GM18858 (cell line): ENCODE measurements around the gene FOXK1.

ENCODE experiments used
- ATAC-seq: cut with Tn5 transposase; IDR thresholded peaks from one replicate; pipeline ENCODE4 v1.9.1; 2021; ENCODE audit not compliant: unreplicated experiment

The FOXK1 gene

DNA sequence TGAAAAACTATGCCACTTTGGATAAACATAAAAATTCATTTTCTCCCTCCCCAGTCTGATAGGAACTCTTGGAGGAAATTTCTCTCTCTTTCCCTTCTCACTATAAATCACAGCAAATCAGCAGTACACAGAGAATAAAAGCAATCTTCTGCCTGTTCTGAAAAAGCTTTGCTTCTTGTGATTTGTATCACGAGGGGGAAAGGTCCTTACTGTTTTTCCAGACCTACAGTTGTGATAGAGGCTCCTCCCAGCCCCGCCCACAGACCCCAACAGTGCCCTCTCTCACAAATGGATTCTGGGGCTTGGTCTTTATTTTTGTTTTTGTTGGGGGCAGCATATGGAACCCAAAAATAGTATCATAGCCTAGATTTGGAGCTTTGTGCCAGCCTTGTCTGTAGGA, 12.2 kb downstream of the FOXK1 start:
- no peak for ATAC-seq

DNA sequence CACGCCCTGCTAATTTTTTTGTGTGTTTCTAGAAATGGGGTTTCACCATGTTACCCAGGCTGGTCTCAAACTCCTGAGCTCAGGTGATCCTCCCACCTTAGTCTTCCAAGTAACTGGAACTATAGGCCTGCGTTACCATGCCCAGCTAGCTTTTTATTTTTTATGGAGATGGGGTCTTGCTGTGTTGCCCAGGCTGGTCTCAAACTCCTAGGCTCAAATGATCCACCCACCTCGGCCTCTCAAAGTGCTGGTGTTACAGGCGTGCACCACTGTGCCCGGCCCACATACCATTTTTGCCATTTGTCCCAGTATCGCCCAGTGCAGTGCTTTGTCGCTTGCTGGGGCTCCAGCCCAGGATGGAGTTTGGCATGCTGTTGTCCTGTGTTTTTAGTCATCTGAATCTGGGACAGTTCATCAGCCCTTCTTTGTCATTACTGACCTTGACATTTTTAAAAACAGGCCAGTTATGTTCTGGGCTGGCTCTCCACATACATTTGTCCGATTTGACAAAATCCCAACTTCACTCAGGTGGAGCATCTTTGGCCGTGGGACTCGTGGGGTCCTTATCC, 16.7 kb downstream of the FOXK1 start:
- ATAC-seq: no peak

DNA sequence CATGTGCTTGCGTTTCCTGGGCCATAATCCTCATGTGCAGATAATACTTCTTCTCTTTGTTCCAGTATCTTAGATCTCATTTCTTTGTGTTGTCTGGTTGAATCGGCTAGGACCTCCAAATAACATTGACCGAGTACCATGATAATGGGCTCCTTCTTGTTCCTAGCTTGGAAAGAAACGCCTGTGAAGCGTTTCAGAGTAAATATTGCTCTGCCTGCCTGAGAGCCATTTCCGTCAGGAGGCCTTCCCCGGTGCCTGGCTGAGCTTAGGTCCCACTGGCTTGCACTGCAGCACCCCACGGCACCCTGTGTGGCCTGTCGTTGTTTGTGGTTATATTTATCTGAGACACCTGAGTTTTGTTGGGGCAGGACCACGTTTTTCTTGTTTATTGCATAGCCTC, 17.7 kb downstream of the FOXK1 start:
- no peak for ATAC-seq

DNA sequence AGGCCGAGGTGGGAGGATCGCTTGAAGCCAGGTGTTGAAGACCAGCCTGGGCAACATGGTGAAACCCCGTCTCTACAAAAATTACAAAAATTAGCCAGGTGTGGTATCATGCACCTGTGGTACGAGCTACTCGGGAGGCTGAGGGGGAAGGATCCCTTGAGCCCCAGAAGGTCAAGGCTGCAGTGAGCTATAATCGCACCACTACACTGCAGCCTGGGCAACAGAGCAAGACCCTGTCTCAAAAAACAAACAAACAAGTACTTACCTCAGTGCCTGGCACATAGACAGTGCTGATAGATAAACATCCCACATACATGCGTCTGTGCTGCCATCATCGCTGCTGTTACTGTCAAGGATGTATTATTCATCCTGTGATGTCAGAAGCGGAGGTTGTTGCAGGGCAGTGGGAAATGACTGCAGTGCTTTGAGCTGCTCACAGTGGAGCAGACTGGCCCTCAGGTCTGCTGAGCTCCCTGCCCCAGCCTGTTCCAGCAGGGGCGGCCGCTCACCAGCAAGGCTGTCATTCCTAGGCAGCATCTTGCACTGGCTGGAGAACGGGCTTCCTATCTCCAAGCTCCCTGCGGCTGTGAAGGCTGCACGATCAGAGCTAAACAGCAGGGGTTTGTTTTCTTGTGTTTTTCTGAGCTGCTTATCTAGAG, 18.6 kb downstream of the FOXK1 start:
- ATAC-seq: no peak

DNA sequence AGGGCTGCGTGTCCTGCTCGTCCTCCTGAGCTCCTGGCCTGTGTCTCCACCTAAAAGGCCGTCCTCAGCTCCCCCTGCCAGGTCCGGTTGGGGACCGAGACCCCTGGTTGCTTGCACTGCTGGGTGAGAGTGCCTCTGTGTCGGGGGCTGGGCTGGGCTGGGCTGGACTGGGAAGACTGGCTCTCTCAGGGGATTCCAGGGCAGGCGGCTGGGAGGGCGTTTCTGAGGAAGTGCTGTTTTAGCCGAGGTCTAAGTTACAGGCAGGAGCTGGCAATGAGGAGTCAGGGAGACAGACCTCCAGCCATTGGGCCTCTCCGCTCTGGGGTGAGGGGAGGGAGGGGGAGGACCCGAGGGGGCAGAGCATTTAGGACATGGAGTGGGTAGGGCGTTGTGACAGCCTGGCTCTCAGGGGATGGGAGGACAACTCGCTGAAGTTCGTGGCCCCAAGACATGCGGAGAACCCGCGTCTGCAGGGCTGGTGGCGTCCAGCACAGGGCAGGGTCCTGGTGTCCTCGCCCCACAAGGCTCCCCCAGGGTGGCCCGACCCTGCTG, 20.9 kb downstream of the FOXK1 start:
- no peak for ATAC-seq

DNA sequence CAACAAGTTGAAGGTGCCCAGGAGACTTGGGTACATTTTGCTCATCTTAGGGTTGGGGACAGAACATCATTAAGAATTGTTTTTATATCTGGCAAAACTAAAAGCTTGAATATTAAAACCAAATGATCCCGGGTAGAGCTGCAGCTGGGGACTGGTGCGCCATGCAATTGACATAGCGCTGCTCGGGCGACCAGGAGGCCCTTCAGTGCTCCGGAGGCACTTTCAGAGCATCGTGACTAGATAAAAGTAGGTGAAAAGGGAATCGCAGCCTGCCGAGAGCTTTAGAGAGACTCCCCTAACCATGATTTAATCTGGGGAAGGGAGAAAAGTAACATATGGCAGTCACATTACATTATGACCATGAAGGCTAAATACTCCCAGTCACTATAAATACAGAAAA, 21.4 kb downstream of the FOXK1 start:
- no peak for ATAC-seq

DNA sequence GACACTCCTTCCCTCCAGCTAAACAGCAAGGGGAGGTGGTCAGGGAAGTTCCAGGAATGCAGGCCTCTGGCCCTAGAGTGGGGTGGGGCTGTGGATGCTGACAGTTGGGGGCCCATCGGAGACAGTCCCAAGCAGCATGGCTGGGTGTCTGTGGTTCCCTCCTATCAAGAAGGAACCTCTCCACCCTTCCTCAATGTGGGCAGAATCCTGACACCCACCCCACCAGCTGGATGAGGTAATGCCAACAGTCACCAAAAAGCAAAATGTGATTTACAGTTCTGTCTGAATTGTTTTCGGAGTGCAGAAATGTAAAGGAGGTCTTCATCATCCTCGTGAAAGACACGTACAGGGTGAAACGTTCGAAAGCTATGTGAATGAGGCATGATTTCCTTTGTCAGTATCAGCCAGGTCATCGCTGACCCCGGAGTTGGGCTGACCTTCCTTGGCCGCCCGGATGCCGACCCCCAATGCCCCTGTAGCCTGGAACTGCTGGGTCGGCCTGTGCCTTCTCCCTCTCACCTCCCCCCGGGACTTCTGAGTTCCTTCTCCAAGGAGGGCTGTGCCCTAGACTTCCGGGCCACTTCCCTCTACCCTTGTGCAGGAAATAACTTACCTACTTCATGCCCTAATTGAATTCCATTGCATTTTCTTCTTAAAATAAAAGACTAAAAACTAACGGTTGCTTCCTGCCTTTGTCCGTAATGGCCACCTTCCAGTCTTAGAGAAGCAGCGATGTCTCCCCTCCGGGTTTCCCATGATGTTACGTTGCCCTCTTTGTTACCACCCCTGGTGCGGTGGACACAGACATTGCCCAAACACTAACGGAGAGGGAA, 24.5 kb downstream of the FOXK1 start:
- ATAC-seq: no peak

DNA sequence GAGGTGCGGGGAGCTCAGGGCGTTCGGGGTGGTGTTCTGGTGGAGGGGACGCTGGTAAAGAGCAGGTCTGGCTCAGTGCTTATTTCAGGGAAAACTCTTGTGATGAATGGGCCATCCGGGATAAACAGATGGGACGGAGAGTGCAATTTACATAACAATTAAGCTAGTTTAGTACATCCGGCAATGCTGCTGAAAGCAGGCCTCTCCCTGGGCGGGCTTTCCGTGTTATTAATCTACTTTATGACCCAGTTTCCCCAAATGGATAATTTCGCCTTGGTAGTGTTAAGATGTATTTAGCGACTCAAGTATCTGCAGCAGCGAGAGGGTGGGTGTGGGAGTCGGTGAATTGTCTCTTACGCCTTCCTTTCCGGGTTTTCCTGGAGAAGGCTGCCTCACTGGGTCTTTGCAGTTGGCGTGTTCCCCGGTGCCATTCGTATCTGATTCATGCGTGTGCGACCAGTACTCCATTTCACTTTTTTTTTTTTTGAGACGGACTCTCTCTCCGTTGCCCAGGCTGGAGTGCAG, 25.2 kb downstream of the FOXK1 start:
- ATAC-seq: no peak

DNA sequence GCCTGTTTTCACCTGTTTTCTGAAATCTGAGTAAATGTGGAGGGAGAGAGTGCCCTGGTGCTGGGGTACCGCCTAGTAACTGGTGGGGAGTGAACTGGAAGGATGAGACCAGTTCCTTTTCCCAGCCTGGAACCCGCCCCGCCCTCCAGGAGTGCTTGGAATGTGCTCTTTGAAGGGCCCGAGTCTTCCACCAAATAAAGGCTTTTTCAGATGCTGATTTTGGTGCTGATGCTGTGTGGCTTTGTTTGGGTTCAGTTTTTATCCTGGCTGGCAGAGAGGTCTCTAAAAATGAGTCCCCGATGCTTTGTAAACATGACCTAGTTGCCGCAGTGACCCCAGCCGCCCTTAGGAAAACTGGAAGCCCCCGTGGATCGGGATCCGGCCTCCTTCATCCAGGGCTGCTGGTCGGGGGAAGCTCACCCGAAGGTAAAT, 25.9 kb downstream of the FOXK1 start:
- no peak for ATAC-seq

DNA sequence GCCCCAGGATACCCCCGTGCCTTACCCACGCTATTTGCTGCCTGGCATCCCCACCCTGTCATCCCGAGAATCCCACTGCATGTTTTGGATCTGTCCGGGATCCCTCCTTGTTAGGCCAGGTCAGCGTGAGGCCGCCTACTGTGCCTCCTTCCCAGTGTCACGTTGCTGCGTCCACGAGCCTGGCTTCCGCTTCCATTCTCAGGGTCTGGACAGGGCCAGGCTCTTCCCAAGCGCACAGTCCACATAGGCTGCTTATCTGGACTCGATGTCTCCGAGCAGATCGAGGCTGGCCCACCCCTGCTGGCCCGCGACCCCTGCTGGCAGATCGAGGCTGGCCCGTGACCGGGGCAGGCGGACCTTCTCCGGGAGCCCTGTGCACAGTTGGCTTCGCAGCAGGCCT, 27.1 kb downstream of the FOXK1 start:
- no peak for ATAC-seq

DNA sequence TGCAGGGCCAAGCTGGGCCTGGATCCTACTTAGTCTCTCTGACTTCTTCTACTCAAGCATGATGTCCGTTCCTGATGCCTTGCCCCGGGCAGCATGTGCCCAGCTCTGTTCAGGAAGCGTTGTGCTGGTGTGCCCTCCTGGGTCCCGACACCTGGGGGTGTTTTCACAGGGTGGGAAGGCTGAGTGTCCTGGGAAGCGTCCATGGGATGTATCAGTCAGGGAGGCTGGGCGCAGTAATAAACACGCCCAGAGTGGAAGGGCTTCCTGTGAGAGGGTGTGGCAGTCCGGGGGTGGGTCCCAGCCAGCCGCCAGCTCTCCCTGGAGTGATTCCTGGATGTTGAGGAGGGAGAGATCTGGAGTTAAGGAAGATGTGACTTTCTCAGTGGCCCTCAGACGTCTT, 29.0 kb downstream of the FOXK1 start:
- ATAC-seq: no peak

DNA sequence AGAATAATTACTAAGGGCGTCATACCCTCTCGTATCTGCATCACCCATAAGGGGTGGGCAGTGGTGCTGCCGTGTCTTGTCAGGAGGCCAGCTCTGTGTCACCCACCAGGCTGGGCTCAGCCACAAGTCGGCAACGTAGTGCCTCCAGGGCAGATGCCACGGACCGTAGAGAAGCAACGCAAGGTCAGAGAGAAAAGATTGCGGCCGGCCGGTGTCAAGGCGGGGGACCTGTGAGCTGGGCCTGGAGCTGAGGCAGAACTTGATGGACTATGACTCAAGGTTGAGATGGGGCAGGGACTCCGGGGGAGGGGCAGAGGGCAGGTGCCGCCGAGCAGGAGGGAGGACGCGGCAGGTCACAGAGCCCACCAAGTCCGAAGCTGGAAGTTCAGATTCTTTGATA, 29.5 kb downstream of the FOXK1 start:
- ATAC-seq: no peak

DNA sequence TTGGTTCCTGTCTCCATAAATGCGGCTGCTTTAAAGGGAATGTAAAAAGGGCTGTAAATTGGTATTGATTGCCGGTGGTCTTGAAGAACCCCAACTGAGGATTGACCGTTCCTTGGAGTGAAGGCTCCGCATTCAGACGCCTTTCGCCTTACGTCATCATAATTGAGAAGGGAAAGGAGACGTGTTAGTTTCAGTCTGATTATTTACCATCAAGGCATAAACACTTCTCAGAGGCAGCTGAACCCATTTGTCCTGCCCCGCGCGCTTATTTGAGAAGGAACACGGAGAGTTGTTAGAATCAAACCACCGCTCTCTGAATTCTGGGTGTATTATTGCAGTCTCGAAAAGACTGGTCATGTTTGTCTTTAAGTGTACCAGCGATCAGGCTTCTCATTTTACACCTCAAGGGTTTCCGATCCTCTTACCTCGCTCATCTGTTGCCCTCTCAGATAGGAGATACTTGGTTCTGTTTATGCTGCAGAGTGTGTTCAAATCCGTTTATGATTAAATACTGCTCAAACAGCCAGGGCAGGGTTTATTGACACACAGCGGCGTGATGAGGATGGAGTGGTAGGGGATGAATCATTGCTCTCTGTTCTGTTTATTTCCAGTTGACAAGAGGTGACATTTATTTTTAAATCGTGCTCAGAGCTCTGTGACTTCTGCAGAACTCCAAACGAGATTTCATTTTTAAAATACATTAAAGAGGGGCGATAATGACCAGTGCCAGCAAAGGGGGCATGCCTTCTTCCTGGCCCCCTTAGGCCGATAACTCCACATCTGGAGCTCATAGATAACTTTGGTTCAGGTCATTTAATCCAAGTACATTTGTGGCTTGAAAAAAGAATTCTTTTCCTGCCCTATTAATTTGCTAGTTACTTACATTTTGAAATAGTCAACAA, 30.4 kb downstream of the FOXK1 start:
- no peak for ATAC-seq

DNA sequence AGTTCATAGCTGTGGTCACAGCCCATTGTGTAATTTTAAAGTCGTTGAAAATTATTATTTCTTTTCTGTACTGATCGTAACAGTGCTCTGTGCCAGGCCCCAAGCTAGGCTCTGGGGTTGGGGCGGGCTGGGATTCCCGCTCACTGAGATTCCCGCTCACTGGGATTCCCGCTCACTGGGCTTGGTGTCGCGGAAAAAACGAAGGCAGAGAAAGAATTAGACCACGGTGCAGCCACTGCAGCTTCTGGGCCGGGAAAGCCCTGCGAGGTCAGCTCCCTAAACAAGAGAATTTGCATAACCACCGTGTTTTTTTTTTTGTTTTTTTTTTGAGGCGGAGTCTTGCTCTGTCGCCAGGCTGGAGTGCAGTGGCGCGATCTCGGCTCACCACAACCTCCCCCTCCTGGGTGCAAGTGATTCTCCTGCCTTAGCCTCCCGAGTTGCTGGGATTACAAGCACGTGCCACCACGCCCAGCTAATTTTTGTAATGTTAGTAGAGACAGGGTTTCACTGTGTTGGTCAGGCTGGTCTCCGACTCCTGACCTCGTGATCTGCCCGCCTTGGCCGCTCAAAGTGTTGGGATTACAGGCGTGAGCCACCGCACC, 31.2 kb downstream of the FOXK1 start:
- peak; percentile 58 for ATAC-seq

DNA sequence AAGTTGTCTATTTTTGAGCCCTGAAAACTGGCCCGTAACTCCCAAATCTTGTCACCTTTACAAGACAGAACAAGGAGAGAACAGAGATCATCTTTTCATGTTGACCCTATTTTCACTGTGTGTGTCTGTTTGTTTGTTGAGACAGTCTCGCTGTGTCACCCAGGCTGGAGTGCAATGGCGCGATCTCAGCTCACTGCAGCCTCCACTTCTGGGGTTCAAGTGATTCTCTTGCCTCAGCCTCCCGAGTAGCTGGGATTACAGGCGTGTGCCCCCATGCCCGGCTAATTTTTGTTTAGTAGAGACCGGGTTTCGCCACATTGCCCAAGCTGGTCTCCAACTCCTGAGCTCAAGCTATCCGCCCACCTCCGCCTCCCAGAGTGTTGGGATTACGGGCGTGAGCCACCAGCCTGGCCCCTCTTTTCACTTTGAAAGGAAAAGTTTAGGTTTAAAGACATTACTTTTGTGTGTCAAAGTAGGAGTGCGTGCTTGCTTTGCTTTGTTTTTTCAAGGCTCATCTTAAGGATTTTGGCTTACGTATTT, 32.1 kb downstream of the FOXK1 start:
- ATAC-seq: no peak

DNA sequence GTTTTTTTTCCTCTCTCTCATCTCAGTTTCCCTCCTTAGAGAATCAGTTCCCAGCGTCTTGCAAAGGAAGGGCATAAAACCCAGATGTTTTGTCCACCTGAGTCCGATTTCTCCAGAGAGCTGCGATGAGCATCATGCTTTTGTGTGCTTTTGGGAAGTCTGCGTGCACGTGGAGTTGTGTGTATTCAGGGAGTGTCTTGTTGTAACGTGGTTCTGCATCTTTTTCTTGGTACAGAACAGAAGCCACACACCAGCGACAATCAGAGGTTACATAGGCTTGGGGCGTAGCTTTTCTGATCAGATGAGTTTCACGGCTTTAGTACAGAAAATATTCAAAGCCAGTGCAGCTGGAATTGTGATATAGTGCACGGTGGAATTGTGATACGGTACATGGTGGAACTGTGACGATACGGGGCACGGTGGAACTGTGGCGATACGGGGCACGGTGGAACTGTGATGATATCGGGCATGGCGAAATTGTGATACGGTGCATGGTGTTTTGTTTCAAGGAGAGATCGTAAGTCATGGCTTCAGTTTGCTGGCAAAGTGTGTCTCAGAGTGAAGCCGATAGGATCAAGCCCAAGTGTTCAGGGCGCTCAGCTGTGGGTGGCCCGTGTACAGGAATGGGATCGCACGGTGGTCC, 32.8 kb downstream of the FOXK1 start:
- ATAC-seq: no peak

DNA sequence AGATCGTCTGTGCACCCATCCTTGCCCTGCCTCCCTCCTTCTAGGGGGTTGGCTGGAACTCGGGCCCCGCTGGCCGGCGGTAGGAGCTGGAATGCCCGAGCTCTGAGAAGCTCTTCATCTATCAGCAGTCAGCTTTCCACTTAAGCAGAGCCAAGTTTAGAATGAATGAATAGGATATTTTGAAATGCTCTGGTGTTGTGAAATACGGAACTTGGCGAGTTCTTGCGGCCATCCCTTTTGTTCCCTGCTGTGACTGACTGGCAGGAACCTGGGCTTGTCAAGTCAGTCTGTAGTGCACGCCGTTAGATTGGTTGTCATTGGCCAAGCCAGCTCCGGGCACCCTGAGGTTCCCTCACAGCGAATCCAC, 33.3 kb downstream of the FOXK1 start:
- ATAC-seq: no peak

DNA sequence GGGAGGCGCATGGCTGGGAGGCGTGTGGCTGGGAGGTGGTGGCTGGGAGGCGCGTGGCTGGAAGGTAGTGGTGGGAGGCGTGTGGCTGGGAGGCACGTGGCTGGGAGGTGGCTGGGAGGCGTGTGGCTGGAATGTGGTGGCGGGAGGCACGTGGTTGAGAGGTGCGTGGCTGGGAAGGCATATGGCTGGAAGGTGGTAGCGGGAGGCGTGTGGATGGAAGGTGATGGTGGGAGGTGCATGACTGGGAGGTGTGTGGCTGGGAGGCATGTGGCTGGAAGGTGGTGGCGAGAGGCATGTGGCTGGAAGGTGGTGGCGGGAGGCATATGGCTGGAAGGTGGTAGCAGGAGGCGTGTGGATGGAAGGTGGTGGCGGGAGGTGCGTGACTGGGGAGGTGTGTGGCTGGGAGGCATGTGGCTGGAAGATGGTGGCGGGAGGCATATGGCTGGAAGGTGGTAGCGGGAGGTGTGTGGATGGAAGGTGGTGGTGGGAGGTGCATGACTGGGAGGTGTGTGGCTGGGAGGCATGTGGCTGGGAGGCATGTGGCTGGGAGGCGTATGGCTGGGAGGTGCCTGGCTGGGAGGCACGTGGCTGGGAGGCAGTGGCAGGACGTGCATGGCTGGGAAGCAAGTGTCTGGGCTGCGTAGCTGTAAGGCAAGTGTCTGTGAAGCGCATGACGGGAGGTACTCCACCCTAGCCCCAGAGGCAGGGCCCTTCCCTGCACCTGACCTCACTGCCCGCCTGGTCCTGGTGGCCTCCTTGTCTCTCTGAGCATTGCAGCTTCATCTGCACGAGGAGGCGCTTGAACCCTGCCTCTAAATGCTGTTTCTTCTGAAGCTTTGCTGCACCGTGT, 35.1 kb downstream of the FOXK1 start:
- ATAC-seq: no peak

DNA sequence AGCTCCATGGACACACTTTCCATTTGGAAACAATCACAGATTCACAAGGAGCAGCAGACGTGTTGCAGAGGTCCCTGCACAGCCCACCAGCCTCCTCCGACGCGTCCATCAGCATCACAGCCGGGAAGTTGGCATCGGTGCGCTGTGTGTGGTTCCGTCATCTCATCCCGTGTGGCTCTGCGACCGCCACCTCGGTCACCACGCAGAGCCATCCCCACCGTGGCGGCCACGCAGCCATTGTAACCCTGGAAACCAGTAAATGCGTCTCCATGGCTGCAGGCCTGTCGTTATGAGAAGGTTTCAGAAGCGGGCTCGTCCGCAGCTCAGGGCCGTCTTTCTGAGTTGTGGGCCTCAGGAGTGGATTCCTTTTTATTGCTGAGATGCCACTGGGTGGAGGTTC, 36.0 kb downstream of the FOXK1 start:
- no peak for ATAC-seq
